ENCODE measurements around the gene ZNF462.

DNA sequence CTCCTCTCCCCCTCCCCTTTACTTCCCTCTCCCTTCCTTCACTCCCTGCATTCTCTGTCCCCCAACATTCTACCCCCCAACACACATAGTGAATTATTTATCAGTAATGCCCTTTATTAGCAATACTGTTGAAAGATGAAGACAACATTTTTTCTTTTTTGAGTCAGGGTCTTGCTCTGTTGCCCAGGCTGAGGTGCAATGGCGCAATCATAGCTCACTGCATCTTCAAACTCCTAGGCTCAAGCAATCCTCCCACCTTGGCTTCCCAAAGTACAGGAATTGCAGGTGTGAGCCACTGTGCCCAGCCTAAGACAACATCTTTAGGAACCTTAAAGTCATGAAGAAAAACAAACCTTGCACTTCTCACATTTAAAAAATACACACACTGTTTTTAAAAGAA lies 130.6 kb downstream of the ZNF462 start:
- TF ChIP-seq EP300 (IDR thresholded peaks at IDR 0.05) (no peak), POLR2A (IDR thresholded peaks at IDR 0.05; ENCODE audit: low read length) (no peak), RFX5 (IDR thresholded peaks at IDR 0.05) (no peak), CEBPB (IDR thresholded peaks at IDR 0.05) (no peak), RAD21 (conservative IDR thresholded peaks at IDR 0.05 in 1 of 2, IDR thresholded peaks at IDR 0.05 in 1 of 2) (no peak), CTCF (IDR thresholded peaks at IDR 0.05) (no peak)
